ENCODE measurements around the gene FAM117B. TPM values are rescaled to one million over a fixed set of nuclear protein-coding genes. Genes with fewer than 3 reads are reported as not detected.

The FAM117B gene
- total and polyA plus RNA-seq, 3 experiments from 2014 or later, result 5.9 to 8.0 (median 6.4) TPM

DNA sequence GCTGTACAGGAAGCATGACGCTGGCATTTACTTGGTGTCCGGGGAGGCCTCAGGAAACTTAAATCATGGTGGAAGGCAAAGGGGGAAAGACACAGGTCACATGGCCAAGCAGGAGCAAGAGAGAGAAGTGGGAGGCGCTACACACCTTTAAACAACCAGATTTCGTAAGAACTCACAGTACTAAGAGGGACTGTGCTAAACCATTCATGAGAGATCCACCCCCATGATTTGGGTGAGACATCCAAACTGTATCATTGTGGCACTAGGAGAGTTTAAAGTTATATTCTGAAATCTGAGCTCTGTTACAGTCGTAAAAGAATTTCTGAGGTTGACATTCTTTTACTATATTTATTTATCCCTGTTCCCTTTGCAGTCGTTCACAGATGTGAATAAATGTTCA lies 120.2 kb downstream of the FAM117B start:
- Mint-ChIP-seq H3K4me3 (no peak overlapping the region), H3K27me3 (no peaks in the 10 kb centered on the region), H3K4me1 (peaks cover 6 to 19% (median 6%) of the 10 kb centered on the region in 3 donors), H3K36me3 (peaks cover 8 to 57% (median 20%) of the 10 kb centered on the region in 3 donors), H3K9me3 (no peaks in the 10 kb centered on the region), H3K27ac (peak overlapping the region in 4 of 8 donors; percentile 19 to 65 (median 30))
- no peak for DNase-seq
- ChIA-PET CTCF (no interaction called here), POLR2A (no interaction called here)
- Histone ChIP-seq H3K9me3 (ENCODE audit: low read length) (no peaks in the 10 kb centered on the region), H3K27me3 (ENCODE audit: insufficient read depth, low read length, poor library complexity, severe bottlenecking) (no peaks in the 10 kb centered on the region), H3K4me1 (ENCODE audit: insufficient read depth, low read length) (peaks cover 19% of the 10 kb centered on the region), H3K27ac (ENCODE audit: low read depth, low read length) (no peak overlapping the region), H3K4me3 (ENCODE audit: low read length) (no peak overlapping the region), H3K36me3 (ENCODE audit: insufficient read depth, low read length) (no peaks in the 10 kb centered on the region)

DNA sequence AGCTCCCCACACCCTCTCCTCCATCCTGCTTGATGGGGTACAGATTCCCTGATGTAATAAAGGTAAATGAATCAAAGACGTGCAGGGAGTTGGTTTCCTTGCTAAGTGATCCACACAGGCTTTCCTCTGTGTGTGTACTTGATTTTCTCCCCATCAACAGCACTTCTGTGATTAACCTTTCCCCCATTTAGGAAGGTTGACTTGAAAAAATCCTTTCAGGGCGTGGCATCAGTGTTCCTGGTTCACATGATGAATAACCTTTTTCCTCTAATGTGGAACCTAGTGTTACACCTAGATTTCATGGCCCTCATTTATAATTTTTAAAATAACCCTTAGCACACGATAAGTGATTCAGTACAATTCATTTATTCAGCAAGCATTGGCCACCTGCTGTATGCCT lies 121.8 kb downstream of the FAM117B start:
- Mint-ChIP-seq H3K27ac (peak overlapping the region in 1 of 8 donors; percentile 54), H3K4me1 (peaks cover 13 to 34% (median 16%) of the 10 kb centered on the region in 3 donors), H3K9me3 (no peaks in the 10 kb centered on the region), H3K27me3 (no peaks in the 10 kb centered on the region), H3K4me3 (no peak overlapping the region), H3K36me3 (peaks cover 8 to 68% (median 29%) of the 10 kb centered on the region in 3 donors)
- Histone ChIP-seq H3K36me3 (ENCODE audit: insufficient read depth, low read length) (no peaks in the 10 kb centered on the region), H3K9me3 (ENCODE audit: low read length) (no peaks in the 10 kb centered on the region), H3K27ac (ENCODE audit: low read depth, low read length) (no peak overlapping the region), H3K4me1 (ENCODE audit: insufficient read depth, low read length) (peaks cover 15% of the 10 kb centered on the region), H3K4me3 (ENCODE audit: low read length) (no peak overlapping the region), H3K27me3 (ENCODE audit: insufficient read depth, low read length, poor library complexity, severe bottlenecking) (no peaks in the 10 kb centered on the region)
- ChIA-PET CTCF (no interaction called here), POLR2A (no interaction called here)
- DNase-seq, result no peak

DNA sequence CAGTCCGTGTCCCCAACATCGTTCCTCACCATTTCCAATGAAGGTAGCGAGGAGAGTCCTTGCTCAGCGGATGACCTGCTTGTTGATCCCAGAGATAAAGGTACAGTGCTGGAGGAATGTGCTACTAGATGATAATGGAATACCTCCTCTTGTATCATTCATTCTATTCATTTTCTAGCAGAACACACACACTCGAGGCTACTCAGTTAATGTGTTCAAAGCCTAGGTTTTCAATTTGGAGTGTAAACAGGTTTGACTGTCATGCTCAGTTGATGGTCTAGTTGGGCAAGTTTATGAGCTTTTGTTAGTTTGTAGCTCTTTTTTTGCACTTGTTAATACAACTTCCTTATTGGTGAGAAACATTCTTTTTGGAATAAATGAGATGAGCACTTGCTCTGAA lies 122.6 kb downstream of the FAM117B start:
- H3K4me1 Mint-ChIP-seq, result peaks cover 10 to 34% (median 18%) of the 10 kb centered on the region in 3 donors
- Histone ChIP-seq H3K36me3 (ENCODE audit: insufficient read depth, low read length) (no peaks in the 10 kb centered on the region), H3K9me3 (ENCODE audit: low read length) (no peaks in the 10 kb centered on the region), H3K27ac (ENCODE audit: low read depth, low read length) (no peak overlapping the region), H3K27me3 (ENCODE audit: insufficient read depth, low read length, poor library complexity, severe bottlenecking) (no peaks in the 10 kb centered on the region), H3K4me3 (ENCODE audit: low read length) (no peak overlapping the region), H3K4me1 (ENCODE audit: insufficient read depth, low read length) (peaks cover 18% of the 10 kb centered on the region)
- POLR2A ChIA-PET, result no interaction called here
- DNase-seq, result no peak
- H3K4me3 Mint-ChIP-seq, result no peak overlapping the region
- peak overlapping the region in 1 of 8 donors; percentile 26 for H3K27ac Mint-ChIP-seq
- H3K36me3 Mint-ChIP-seq, result peaks cover 8 to 70% (median 27%) of the 10 kb centered on the region in 3 donors
- no peaks in the 10 kb centered on the region for H3K9me3 Mint-ChIP-seq
- no peaks in the 10 kb centered on the region for H3K27me3 Mint-ChIP-seq
- CTCF ChIA-PET, result interaction anchor here (1.0 kb wide), 1 partner anchor 168 kb away, joined by 3 read pairs; no protein-coding TSS in a partner anchor

DNA sequence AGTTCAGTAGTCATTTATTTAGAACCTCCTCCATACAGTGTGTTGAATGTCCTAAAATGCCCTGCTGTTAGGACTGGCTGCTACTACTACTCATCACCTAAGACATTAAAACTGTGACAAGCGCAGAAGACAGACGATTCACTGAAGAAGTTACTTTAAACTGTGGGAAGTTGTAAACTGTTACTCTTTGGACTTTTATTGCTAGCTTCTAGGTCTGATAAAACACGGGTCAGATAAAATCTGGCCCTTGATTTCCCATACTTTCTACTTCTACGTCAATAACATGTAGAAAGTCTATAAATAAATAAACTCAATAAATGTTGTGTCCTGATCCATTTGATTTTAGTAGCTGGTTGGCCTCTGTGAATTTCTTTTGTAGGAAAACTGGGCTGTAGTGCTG lies 123.4 kb downstream of the FAM117B start:
- no peaks in the 10 kb centered on the region for H3K9me3 ChIP-seq (ENCODE audit: low read length)
- no peak overlapping the region for H3K4me3 ChIP-seq (ENCODE audit: low read length)
- ChIA-PET POLR2A (no interaction called here), CTCF (interaction anchor here (1.0 to 1.6 kb wide), 3 partner anchors 10 to 169 kb away, joined by 3 to 4 read pairs (median 3); no protein-coding TSS in a partner anchor)
- H3K4me3 Mint-ChIP-seq, result no peak overlapping the region
- no peaks in the 10 kb centered on the region for H3K27me3 Mint-ChIP-seq
- H3K9me3 Mint-ChIP-seq, result no peaks in the 10 kb centered on the region
- peaks cover 10 to 36% (median 22%) of the 10 kb centered on the region in 3 donors for H3K4me1 Mint-ChIP-seq
- no peak overlapping the region for H3K27ac ChIP-seq (ENCODE audit: low read depth, low read length)
- DNase-seq, result no peak
- no peaks in the 10 kb centered on the region for H3K36me3 ChIP-seq (ENCODE audit: insufficient read depth, low read length)
- peaks cover 6 to 75% (median 29%) of the 10 kb centered on the region in 3 donors for H3K36me3 Mint-ChIP-seq
- no peaks in the 10 kb centered on the region for H3K27me3 ChIP-seq (ENCODE audit: insufficient read depth, low read length, poor library complexity, severe bottlenecking)
- peaks cover 18% of the 10 kb centered on the region for H3K4me1 ChIP-seq (ENCODE audit: insufficient read depth, low read length)
- H3K27ac Mint-ChIP-seq, result peak overlapping the region in 2 of 8 donors; percentile 5 to 40

DNA sequence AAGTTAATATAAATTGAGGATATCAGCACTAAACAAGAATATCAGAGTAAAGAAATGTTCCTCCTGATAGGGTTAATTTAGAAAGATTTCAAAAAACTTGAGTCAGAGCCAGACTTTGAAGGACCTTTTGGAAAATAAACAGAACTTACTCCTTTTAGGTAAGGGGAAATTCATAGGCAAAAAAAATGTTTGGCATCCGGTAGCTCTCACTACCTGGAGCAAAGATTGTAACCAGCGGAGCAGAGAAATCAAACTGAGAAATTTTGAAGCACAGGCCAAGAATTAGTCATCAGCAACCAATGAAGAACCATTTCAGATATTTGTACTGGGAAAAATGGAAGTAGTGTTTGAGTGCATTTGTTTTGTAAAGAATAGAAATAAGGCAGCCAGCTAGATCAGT lies 123.8 kb downstream of the FAM117B start:
- H3K4me1 ChIP-seq (ENCODE audit: insufficient read depth, low read length), result peaks cover 22% of the 10 kb centered on the region
- H3K36me3 ChIP-seq (ENCODE audit: insufficient read depth, low read length), result no peaks in the 10 kb centered on the region
- H3K27me3 ChIP-seq (ENCODE audit: insufficient read depth, low read length, poor library complexity, severe bottlenecking), result no peaks in the 10 kb centered on the region
- H3K4me1 Mint-ChIP-seq, result peaks cover 10 to 35% (median 20%) of the 10 kb centered on the region in 3 donors
- ChIA-PET POLR2A (no interaction called here), CTCF (interaction anchor here (1.5 to 1.6 kb wide), 2 partner anchors 9 to 170 kb away, joined by 3 to 4 read pairs; no protein-coding TSS in a partner anchor)
- H3K36me3 Mint-ChIP-seq, result peaks cover 2 to 75% (median 26%) of the 10 kb centered on the region in 3 donors
- no peak for DNase-seq
- no peaks in the 10 kb centered on the region for H3K9me3 ChIP-seq (ENCODE audit: low read length)
- H3K27ac Mint-ChIP-seq, result peak overlapping the region in 2 of 8 donors; percentile 25 to 40
- no peak overlapping the region for H3K27ac ChIP-seq (ENCODE audit: low read depth, low read length)
- H3K4me3 Mint-ChIP-seq, result no peak overlapping the region
- H3K4me3 ChIP-seq (ENCODE audit: low read length), result no peak overlapping the region
- no peaks in the 10 kb centered on the region for H3K9me3 Mint-ChIP-seq
- no peaks in the 10 kb centered on the region for H3K27me3 Mint-ChIP-seq

DNA sequence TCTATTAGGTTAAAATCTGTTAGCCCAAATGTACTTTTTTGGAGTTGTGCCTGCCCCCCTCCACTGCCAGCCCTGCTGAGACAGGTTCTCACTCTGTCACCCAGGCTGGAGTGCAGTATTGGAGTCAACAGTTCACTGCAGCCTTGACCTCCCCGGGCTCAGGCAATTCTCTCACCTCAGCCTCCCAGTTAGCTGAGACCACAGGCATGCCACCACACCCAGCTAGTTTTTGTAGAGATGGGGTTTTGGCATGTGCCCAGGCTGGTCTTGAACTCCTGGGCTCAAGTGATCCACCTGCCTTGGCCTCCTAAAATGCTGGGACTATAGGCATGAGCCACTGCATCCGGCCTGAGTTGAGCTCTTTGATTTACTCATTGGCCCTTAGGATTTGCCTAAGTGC lies 126.1 kb downstream of the FAM117B start:
- H3K4me3 Mint-ChIP-seq, result no peak overlapping the region
- Histone ChIP-seq H3K36me3 (ENCODE audit: insufficient read depth, low read length) (peaks cover 7% of the 10 kb centered on the region), H3K27me3 (ENCODE audit: insufficient read depth, low read length, poor library complexity, severe bottlenecking) (no peaks in the 10 kb centered on the region), H3K27ac (ENCODE audit: low read depth, low read length) (no peak overlapping the region), H3K9me3 (ENCODE audit: low read length) (no peaks in the 10 kb centered on the region), H3K4me3 (ENCODE audit: low read length) (no peak overlapping the region), H3K4me1 (ENCODE audit: insufficient read depth, low read length) (peaks cover 30% of the 10 kb centered on the region)
- ChIA-PET CTCF (interaction anchor here (1.0 kb wide), 1 partner anchor 172 kb away, joined by 4 read pairs; no protein-coding TSS in a partner anchor), POLR2A (no interaction called here)
- no peak for DNase-seq
- no peaks in the 10 kb centered on the region for H3K9me3 Mint-ChIP-seq
- H3K27me3 Mint-ChIP-seq, result no peaks in the 10 kb centered on the region
- H3K36me3 Mint-ChIP-seq, result peaks cover 0 to 79% (median 28%) of the 10 kb centered on the region in 3 donors
- H3K27ac Mint-ChIP-seq, result peak overlapping the region in 7 of 8 donors; percentile 27 to 90 (median 40)
- peaks cover 14 to 35% (median 24%) of the 10 kb centered on the region in 3 donors for H3K4me1 Mint-ChIP-seq

DNA sequence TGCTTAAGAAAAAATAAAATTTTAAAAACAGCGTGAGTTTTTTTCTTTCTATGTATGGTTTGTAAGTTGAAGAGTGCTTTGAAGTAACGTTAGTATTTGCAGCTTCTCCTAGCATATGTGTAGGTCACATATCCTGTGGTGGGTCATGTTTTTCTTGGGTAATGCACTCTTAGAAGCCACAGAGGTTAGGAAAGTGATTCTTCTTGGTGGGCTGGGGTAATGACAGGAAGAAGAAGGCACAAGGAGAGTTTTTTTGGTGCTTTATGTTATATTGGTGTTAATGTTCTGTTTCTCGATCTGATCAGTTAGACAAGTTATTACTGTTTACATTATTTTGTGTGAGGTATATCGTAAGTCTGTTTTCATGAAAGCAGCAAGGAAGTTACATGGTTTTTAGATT lies 127.8 kb downstream of the FAM117B start:
- H3K36me3 Mint-ChIP-seq, result peaks cover 3 to 71% (median 30%) of the 10 kb centered on the region in 3 donors
- ChIA-PET CTCF (no interaction called here), POLR2A (no interaction called here)
- peak overlapping the region in 5 of 8 donors; percentile 29 to 93 (median 59) for H3K27ac Mint-ChIP-seq
- H3K9me3 Mint-ChIP-seq, result no peaks in the 10 kb centered on the region
- peaks cover 14 to 35% (median 24%) of the 10 kb centered on the region in 3 donors for H3K4me1 Mint-ChIP-seq
- Histone ChIP-seq H3K4me3 (ENCODE audit: low read length) (no peak overlapping the region), H3K4me1 (ENCODE audit: insufficient read depth, low read length) (peaks cover 30% of the 10 kb centered on the region), H3K27me3 (ENCODE audit: insufficient read depth, low read length, poor library complexity, severe bottlenecking) (no peaks in the 10 kb centered on the region), H3K36me3 (ENCODE audit: insufficient read depth, low read length) (peaks cover 7% of the 10 kb centered on the region), H3K9me3 (ENCODE audit: low read length) (no peaks in the 10 kb centered on the region), H3K27ac (ENCODE audit: low read depth, low read length) (no peak overlapping the region)
- peak overlapping the region in 3 of 7 donors; percentile 1 to 64 (median 36) for H3K4me3 Mint-ChIP-seq
- H3K27me3 Mint-ChIP-seq, result no peaks in the 10 kb centered on the region
- peak in 2 of 5 donors; percentile 14 to 76 for DNase-seq

DNA sequence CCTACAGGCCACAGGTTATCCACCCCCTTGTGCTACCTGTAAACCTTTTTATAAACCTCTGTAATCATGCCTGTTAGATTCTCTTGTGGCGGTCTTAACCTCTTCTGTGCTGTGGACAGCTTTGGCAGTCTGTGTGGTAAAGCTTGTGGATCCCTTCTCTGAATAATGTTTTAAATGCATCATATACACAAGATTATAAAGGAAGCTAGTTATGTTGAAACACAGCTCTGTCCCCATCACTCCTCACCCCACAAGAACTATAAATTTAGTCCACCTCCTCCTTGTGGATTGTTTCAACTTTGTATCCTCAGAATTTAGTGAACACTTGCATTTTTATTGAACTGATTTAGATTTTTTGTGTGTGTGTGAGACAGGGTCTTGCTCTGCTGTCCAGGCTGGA lies 129.1 kb downstream of the FAM117B start:
- no peak for DNase-seq
- ChIA-PET CTCF (no interaction called here), POLR2A (no interaction called here)
- H3K4me3 ChIP-seq (ENCODE audit: low read length), result no peak overlapping the region
- Mint-ChIP-seq H3K4me3 (no peak overlapping the region), H3K36me3 (peaks cover 3 to 64% (median 24%) of the 10 kb centered on the region in 3 donors), H3K27me3 (no peaks in the 10 kb centered on the region), H3K9me3 (no peaks in the 10 kb centered on the region), H3K4me1 (peaks cover 14 to 39% (median 27%) of the 10 kb centered on the region in 3 donors), H3K27ac (peak overlapping the region in 2 of 8 donors; percentile 4 to 39)
- no peaks in the 10 kb centered on the region for H3K27me3 ChIP-seq (ENCODE audit: insufficient read depth, low read length, poor library complexity, severe bottlenecking)
- H3K9me3 ChIP-seq (ENCODE audit: low read length), result no peaks in the 10 kb centered on the region
- peaks cover 7% of the 10 kb centered on the region for H3K36me3 ChIP-seq (ENCODE audit: insufficient read depth, low read length)
- H3K27ac ChIP-seq (ENCODE audit: low read depth, low read length), result no peak overlapping the region
- peaks cover 30% of the 10 kb centered on the region for H3K4me1 ChIP-seq (ENCODE audit: insufficient read depth, low read length)
